NCI-H2171 (cell line): ENCODE results near the gene PAFAH1B2.
"Not testable (repeated sequence)": the region's sequence is repeated elsewhere in the genome, so short reads cannot be mapped to it uniquely, and the experiment has no call there.

Source experiments
- DNase-seq: peaks from one replicate; lab custom pipeline; 2025; lab: John Stamatoyannopoulos, UW

PAFAH1B2 gene

GRCh38 chr11:117127171-117127901 lies 16.8 kb upstream of the PAFAH1B2 start:
- peak; percentile 22 for DNase-seq

- DNase-seq: no peak
Measured at GRCh38 chr11:117128289-117128688, 15.8 kb upstream of the PAFAH1B2 start.

- not testable (repeated sequence) for DNase-seq
Measured at GRCh38 chr11:117130396-117130795, 13.7 kb upstream of the PAFAH1B2 start.

- no peak for DNase-seq
Measured at GRCh38 chr11:117130879-117131278, 13.2 kb upstream of the PAFAH1B2 start.

GRCh38 chr11:117134431-117134830 lies 9.7 kb upstream of the PAFAH1B2 start:
- no peak for DNase-seq

GRCh38 chr11:117134979-117135378 lies 9.1 kb upstream of the PAFAH1B2 start:
- not testable (repeated sequence) for DNase-seq

GRCh38 chr11:117137223-117138086 lies 6.6 kb upstream of the PAFAH1B2 start:
- not testable (repeated sequence) for DNase-seq

GRCh38 chr11:117143390-117143789 lies 697 bp upstream of the PAFAH1B2 start:
- DNase-seq: no peak

GRCh38 chr11:117144477-117145392 lies 648 bp downstream of the PAFAH1B2 start:
- DNase-seq: peak; percentile 42

- no peak for DNase-seq
Measured at GRCh38 chr11:117145393-117145761, 1.3 kb downstream of the PAFAH1B2 start.

GRCh38 chr11:117146521-117146920 lies 2.4 kb downstream of the PAFAH1B2 start:
- no peak for DNase-seq

GRCh38 chr11:117152066-117152465 lies 8.0 kb downstream of the PAFAH1B2 start:
- no peak for DNase-seq

- no peak for DNase-seq
Measured at GRCh38 chr11:117154468-117154867, 10.4 kb downstream of the PAFAH1B2 start.

- no peak for DNase-seq
Measured at GRCh38 chr11:117157507-117157906, 13.4 kb downstream of the PAFAH1B2 start.

- DNase-seq: no peak
Measured at GRCh38 chr11:117159892-117160291, 15.8 kb downstream of the PAFAH1B2 start.

- no peak for DNase-seq
Measured at GRCh38 chr11:117160826-117161225, 16.7 kb downstream of the PAFAH1B2 start.

GRCh38 chr11:117166491-117166890 lies 22.4 kb downstream of the PAFAH1B2 start:
- no peak for DNase-seq

- no peak for DNase-seq
Measured at GRCh38 chr11:117169736-117170135, 25.6 kb downstream of the PAFAH1B2 start.

- DNase-seq: no peak
Measured at GRCh38 chr11:117170210-117170609, 26.1 kb downstream of the PAFAH1B2 start.

- DNase-seq: no peak
Measured at GRCh38 chr11:117171007-117171403, 26.9 kb downstream of the PAFAH1B2 start.

GRCh38 chr11:117171404-117172061 lies 27.4 kb downstream of the PAFAH1B2 start:
- DNase-seq: no peak
